HL-60 (cell line): Measurements from ENCODE around the gene SNX9.
"Not testable (repeated sequence)": the region's sequence is repeated elsewhere in the genome, so short reads cannot be mapped to it uniquely, and the experiment has no call there.

Experiments used
- DNase-seq, 2 experiments: peaks; one replicate each; pipeline ENCODE4 v3.0.0-alpha.2; 2010 to 2020; ENCODE audit warnings: low read depth in 1 of 2, low spot score in 1 of 2
- H3K27ac ChIP-seq: fragments of 250-450 bp; sonication (Bioruptor Pico); replicated peaks from 2 replicates; pipeline ENCODE4 v1.5.1; 2020; ENCODE audit warnings: mild to moderate bottlenecking, moderate library complexity
- H3K27me3 ChIP-seq: fragments of 250-450 bp; sonication (Bioruptor Pico); 2 replicates; pipeline ENCODE4 v1.5.1; 2021; ENCODE audit warnings: mild to moderate bottlenecking, moderate library complexity; ENCODE audit not compliant: insufficient read depth, poor library complexity, severe bottlenecking
- H3K4me3 ChIP-seq: replicated peaks from 2 replicates; pipeline ENCODE4 v1.5.1; 2011; ENCODE audit warnings: mild to moderate bottlenecking, control low read depth, low read length; ENCODE audit not compliant: insufficient read depth
- GABPA ChIP-seq: IDR thresholded peaks from 2 replicates; pipeline ENCODE4 v1.6.1; 2012; ENCODE audit warnings: low read depth
- POLR2AphosphoS5 ChIP-seq: IDR thresholded peaks from 2 replicates; pipeline ENCODE4 v1.6.1; 2012; ENCODE audit warnings: low read depth
- SPI1 ChIP-seq: IDR thresholded peaks from 2 replicates; pipeline ENCODE4 v1.6.1; 2012; ENCODE audit warnings: low read depth, mild to moderate bottlenecking, borderline replicate concordance
- TF ChIP-seq, protein P1 (sequence below): IDR thresholded peaks from 2 replicates; pipeline ENCODE4 v1.6.1; 2012; ENCODE audit warnings: low read depth; ENCODE audit not compliant: insufficient replicate concordance
- TF ChIP-seq, protein P2 (sequence below): IDR thresholded peaks from one replicate; pipeline ENCODE4 v1.5.1; 2011; ENCODE audit warnings: low read length, control low read depth, inconsistent platforms; ENCODE audit not compliant: insufficient read depth

SNX9 gene

DNA sequence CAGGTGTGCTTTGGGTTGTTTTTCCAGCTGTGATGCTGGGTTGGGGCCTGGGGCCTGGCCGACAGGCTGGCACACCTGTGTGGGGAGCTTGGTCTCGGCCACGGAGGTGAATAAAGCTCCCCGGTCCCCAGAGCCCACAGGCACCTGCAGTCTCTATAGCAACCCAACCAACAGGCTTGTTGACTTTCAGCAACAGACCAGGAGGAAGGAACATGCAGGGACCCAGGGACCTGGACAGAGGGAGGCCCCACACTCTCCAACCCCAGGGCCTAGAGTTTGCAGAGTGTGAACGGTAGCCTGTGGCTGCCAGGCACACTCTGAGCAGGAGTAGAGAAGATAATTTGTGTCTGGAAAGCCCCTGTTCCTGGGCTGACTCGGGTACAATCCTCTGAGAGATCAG lies 144.0 kb downstream of the SNX9 start:
- no peak for DNase-seq
- no peak for TF ChIP-seq SPI1
- TF ChIP-seq, protein P1, sequence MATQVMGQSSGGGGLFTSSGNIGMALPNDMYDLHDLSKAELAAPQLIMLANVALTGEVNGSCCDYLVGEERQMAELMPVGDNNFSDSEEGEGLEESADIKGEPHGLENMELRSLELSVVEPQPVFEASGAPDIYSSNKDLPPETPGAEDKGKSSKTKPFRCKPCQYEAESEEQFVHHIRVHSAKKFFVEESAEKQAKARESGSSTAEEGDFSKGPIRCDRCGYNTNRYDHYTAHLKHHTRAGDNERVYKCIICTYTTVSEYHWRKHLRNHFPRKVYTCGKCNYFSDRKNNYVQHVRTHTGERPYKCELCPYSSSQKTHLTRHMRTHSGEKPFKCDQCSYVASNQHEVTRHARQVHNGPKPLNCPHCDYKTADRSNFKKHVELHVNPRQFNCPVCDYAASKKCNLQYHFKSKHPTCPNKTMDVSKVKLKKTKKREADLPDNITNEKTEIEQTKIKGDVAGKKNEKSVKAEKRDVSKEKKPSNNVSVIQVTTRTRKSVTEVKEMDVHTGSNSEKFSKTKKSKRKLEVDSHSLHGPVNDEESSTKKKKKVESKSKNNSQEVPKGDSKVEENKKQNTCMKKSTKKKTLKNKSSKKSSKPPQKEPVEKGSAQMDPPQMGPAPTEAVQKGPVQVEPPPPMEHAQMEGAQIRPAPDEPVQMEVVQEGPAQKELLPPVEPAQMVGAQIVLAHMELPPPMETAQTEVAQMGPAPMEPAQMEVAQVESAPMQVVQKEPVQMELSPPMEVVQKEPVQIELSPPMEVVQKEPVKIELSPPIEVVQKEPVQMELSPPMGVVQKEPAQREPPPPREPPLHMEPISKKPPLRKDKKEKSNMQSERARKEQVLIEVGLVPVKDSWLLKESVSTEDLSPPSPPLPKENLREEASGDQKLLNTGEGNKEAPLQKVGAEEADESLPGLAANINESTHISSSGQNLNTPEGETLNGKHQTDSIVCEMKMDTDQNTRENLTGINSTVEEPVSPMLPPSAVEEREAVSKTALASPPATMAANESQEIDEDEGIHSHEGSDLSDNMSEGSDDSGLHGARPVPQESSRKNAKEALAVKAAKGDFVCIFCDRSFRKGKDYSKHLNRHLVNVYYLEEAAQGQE: no peak
- no peak for TF ChIP-seq GABPA
- TF ChIP-seq, protein P2, sequence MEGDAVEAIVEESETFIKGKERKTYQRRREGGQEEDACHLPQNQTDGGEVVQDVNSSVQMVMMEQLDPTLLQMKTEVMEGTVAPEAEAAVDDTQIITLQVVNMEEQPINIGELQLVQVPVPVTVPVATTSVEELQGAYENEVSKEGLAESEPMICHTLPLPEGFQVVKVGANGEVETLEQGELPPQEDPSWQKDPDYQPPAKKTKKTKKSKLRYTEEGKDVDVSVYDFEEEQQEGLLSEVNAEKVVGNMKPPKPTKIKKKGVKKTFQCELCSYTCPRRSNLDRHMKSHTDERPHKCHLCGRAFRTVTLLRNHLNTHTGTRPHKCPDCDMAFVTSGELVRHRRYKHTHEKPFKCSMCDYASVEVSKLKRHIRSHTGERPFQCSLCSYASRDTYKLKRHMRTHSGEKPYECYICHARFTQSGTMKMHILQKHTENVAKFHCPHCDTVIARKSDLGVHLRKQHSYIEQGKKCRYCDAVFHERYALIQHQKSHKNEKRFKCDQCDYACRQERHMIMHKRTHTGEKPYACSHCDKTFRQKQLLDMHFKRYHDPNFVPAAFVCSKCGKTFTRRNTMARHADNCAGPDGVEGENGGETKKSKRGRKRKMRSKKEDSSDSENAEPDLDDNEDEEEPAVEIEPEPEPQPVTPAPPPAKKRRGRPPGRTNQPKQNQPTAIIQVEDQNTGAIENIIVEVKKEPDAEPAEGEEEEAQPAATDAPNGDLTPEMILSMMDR: no peak
- TF ChIP-seq POLR2AphosphoS5: no peak
- no peak overlapping the region for H3K27ac ChIP-seq
- no peak overlapping the region for H3K4me3 ChIP-seq
- no peaks in the 10 kb centered on the region for H3K27me3 ChIP-seq

DNA sequence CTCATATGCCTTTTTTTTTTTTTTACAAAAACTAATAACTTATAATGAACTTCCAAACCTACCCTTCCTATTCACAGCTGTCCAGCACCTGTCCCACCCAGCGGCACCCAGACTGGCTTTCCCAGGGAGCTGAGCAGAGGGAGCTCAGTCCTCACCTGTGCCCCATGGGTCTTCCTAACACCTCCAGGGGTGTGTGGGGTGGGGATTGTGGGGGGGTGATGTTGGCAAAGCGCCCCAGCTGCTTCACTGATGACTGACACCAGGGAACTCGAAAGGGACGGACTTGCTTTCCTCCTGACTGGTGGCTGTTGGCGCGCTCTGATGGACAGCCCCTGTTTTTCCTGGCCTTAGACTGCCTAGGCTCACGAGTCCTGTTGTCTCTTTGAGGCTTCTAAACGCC lies 144.4 kb downstream of the SNX9 start:
- Histone ChIP-seq H3K4me3 (no peak overlapping the region), H3K27me3 (no peaks in the 10 kb centered on the region), H3K27ac (no peak overlapping the region)
- DNase-seq: no peak
- TF ChIP-seq SPI1 (no peak), POLR2AphosphoS5 (no peak), GABPA (no peak)
- TF ChIP-seq, protein P2: no peak
- TF ChIP-seq, protein P1: no peak

DNA sequence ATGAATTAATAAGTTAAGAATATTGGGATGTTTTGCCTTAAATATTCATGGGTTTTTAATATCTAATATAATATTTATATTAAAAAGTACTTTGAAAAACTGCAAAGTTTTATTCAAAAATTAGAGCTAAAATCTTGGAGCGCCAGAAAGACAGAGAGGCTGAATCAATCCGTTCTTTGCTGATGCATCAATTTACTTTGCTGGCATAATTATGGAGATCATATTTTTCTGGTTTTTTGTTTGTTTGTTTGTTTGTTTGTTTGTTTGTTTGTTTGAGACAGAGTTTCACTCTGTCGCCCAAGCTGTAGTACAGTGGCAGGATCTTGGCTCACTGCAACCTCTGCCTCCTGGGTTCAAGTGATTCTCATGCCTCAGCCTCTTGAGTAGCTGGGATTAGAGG lies 149.1 kb downstream of the SNX9 start:
- not testable (repeated sequence) for H3K27me3 ChIP-seq, DNase-seq, H3K4me3 ChIP-seq, H3K27ac ChIP-seq

DNA sequence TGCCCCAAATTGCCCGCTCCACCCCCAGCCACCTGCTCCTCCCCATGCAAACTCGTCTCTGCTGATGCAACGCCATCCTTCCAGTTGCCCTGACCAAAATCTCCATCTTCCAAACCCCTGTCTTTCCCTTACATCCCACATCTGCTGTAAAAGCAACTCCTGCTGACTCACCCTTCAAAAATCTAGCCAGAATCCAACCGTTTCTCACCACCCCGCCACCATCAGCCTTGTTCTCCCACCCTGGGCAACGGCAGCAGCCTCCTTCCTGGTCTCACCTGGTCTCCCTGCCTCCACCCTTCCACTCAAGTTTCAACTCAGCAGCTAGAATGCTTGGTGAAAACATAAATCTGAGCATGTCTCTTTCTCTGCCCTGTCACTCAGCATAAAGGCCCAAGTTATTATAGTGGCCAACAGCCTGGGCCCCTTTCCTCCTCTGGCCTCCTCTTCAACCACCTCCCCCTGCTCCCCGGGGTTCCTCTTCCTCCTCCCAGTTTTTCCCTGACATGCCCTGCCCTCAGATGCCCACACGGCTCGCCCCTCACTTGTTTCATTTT lies 151.4 kb downstream of the SNX9 start:
- DNase-seq: no peak
- Histone ChIP-seq H3K27me3 (no peaks in the 10 kb centered on the region), H3K27ac (no peak overlapping the region), H3K4me3 (no peak overlapping the region)
- no peak for TF ChIP-seq SPI1
- no peak for TF ChIP-seq POLR2AphosphoS5

DNA sequence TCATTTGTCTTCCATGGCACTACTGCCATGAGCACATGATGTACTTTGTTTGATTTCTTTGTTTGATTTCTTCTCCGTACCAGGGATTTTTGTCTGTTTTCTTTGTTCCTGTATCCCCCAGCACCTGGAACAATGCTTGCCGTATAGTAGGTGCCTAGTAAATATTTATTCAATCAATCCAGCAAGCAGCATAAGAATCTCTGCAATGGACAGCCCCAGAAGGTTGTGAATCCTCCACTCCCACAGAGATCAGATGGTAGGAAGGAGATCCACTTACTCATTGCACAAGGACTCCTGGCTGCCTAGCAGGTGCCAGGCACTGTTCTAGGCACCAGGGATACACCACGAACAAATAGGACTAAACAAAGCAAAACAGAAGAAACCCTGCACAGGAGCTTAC lies 151.9 kb downstream of the SNX9 start:
- DNase-seq: no peak
- Histone ChIP-seq H3K4me3 (no peak overlapping the region), H3K27ac (no peak overlapping the region), H3K27me3 (no peaks in the 10 kb centered on the region)
- TF ChIP-seq GABPA (no peak), SPI1 (no peak), POLR2AphosphoS5 (no peak)
- TF ChIP-seq, protein P2: no peak
- TF ChIP-seq, protein P1: no peak
